HG02885 (cell line): ENCODE measurements around the gene TTC16.

Source experiments
- ATAC-seq: cut with Tn5 transposase; IDR thresholded peaks from one replicate; pipeline ENCODE4 v1.9.1; 2021; ENCODE audit warnings: mild to moderate bottlenecking; ENCODE audit not compliant: unreplicated experiment, poor library complexity

The TTC16 gene

GRCh38 chr9:127716412-127716811 is 533 bp downstream of the TTC16 start:
- no peak for ATAC-seq

- ATAC-seq = no peak
Measured at GRCh38 chr9:127717766-127718165, 1.9 kb downstream of the TTC16 start.

- ATAC-seq = no peak
Measured at GRCh38 chr9:127720031-127720864, 4.4 kb downstream of the TTC16 start.

GRCh38 chr9:127720865-127721227 is 5.0 kb downstream of the TTC16 start:
- ATAC-seq = no peak

- ATAC-seq = no peak
Measured at GRCh38 chr9:127721391-127721821, 5.5 kb downstream of the TTC16 start.

- no peak for ATAC-seq
Measured at GRCh38 chr9:127722055-127722745, 6.3 kb downstream of the TTC16 start.

GRCh38 chr9:127723013-127723412 is 7.1 kb downstream of the TTC16 start:
- ATAC-seq = no peak

GRCh38 chr9:127723444-127723843 is 7.6 kb downstream of the TTC16 start:
- ATAC-seq = no peak

GRCh38 chr9:127724012-127724411 is 8.1 kb downstream of the TTC16 start:
- ATAC-seq = no peak

- ATAC-seq = no peak
Measured at GRCh38 chr9:127726871-127727270, 11.0 kb downstream of the TTC16 start.

- no peak for ATAC-seq
Measured at GRCh38 chr9:127728808-127729207, 12.9 kb downstream of the TTC16 start.

GRCh38 chr9:127729522-127730256 is 13.8 kb downstream of the TTC16 start:
- ATAC-seq = no peak

- no peak for ATAC-seq
Measured at GRCh38 chr9:127730262-127730661, 14.4 kb downstream of the TTC16 start.

- no peak for ATAC-seq
Measured at GRCh38 chr9:127730799-127731410, 15.0 kb downstream of the TTC16 start.

GRCh38 chr9:127731938-127732337 is 16.1 kb downstream of the TTC16 start:
- ATAC-seq = no peak

GRCh38 chr9:127732444-127732843 is 16.6 kb downstream of the TTC16 start:
- ATAC-seq = no peak

- ATAC-seq = no peak
Measured at GRCh38 chr9:127733614-127734013, 17.7 kb downstream of the TTC16 start.

- no peak for ATAC-seq
Measured at GRCh38 chr9:127734247-127734746, 18.4 kb downstream of the TTC16 start.

GRCh38 chr9:127734747-127735529 is 19.1 kb downstream of the TTC16 start, which contains the start of gene TOR2A:
TSS of gene TOR2A (minus strand) at chr9:127735294. CDS start at chr9:127735270, 24 bp downstream.
- ATAC-seq = peak; percentile 89
